GM12874 (cell line): Measurements from ENCODE around the gene PCDHGB3.

ENCODE experiments used
- TF ChIP-seq, protein P1 (sequence below): IDR thresholded peaks from 2 replicates; pipeline ENCODE4 v1.5.1; 2011; ENCODE audit warnings: low read depth, mild to moderate bottlenecking, control low read depth, low read length, moderate library complexity; ENCODE audit not compliant: insufficient read depth

PCDHGB3 gene

GRCh38 chr5:141366016-141366896, 3.8 kb upstream of the PCDHGB3 start:
- TF ChIP-seq, protein P1, sequence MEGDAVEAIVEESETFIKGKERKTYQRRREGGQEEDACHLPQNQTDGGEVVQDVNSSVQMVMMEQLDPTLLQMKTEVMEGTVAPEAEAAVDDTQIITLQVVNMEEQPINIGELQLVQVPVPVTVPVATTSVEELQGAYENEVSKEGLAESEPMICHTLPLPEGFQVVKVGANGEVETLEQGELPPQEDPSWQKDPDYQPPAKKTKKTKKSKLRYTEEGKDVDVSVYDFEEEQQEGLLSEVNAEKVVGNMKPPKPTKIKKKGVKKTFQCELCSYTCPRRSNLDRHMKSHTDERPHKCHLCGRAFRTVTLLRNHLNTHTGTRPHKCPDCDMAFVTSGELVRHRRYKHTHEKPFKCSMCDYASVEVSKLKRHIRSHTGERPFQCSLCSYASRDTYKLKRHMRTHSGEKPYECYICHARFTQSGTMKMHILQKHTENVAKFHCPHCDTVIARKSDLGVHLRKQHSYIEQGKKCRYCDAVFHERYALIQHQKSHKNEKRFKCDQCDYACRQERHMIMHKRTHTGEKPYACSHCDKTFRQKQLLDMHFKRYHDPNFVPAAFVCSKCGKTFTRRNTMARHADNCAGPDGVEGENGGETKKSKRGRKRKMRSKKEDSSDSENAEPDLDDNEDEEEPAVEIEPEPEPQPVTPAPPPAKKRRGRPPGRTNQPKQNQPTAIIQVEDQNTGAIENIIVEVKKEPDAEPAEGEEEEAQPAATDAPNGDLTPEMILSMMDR = no peak

GRCh38 chr5:141371572-141372475, 1.8 kb downstream of the PCDHGB3 start:
- TF ChIP-seq, protein P1 = no peak

- TF ChIP-seq, protein P1 = peak; percentile 29; the same call in 1 of the 2 replicates
These were observed 3.8 kb downstream of the PCDHGB3 start, which contains the start of gene PCDHGA6 for GRCh38 chr5:141373673-141374317. Gene PCDHGA6 (plus strand): TSS chr5:141373891. CDS start chr5:141374084, 193 bp downstream.

DNA sequence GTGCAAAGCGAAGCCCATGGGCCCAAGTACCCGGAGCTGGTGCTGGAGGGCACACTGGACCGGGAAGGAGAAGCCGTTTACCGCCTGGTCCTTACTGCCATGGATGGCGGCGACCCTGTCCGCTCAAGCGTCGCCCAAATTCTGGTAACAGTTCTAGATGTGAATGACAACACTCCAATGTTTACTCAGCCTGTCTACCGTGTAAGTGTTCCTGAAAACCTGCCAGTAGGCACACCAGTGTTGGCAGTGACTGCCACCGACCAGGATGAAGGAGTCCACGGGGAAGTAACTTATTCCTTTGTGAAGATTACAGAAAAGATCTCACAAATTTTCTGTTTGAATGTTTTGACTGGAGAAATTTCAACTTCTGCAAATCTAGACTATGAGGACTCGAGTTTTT, 4.6 kb downstream of the PCDHGB3 start:
- TF ChIP-seq, protein P1 = no peak

GRCh38 chr5:141375444-141376155, 5.6 kb downstream of the PCDHGB3 start:
- TF ChIP-seq, protein P1 = 0 out of 2 replicates have a peak, but pooled peaks have one; percentile 4

GRCh38 chr5:141382469-141383294, 12.6 kb downstream of the PCDHGB3 start, which contains the start of gene PCDHGA7:
Gene PCDHGA7 (plus strand): TSS chr5:141382742. CDS start chr5:141382900, 158 bp downstream.
- TF ChIP-seq, protein P1 = no peak
